GM06990 (cell line): ENCODE results near the gene LRIG2.

ENCODE experiments used
- DNase-seq: peaks from one replicate; pipeline ENCODE4 v3.0.0-alpha.2; 2011; ENCODE audit not compliant: insufficient read length; ENCODE audit errors: extremely low read depth
- H3K27me3 ChIP-seq: replicated peaks from 2 replicates; pipeline ENCODE4 v1.6.0; 2011; ENCODE audit warnings: low read length; ENCODE audit not compliant: control insufficient read depth, insufficient read depth
- H3K36me3 ChIP-seq: 2 replicates; pipeline ENCODE4 v1.5.1; 2011; ENCODE audit warnings: low read length; ENCODE audit not compliant: control insufficient read depth, insufficient read depth
- H3K4me3 ChIP-seq: replicated peaks from 2 replicates; pipeline ENCODE4 v1.5.1; 2011; ENCODE audit warnings: low read depth, mild to moderate bottlenecking, control low read depth, low read length
- CTCF ChIP-seq: IDR thresholded peaks from 2 replicates; pipeline ENCODE4 v1.5.1; 2011; ENCODE audit warnings: low read length, control low read depth, mild to moderate bottlenecking, inconsistent platforms; ENCODE audit not compliant: insufficient read depth, poor library complexity, severe bottlenecking

Gene LRIG2

GRCh38 chr1:113091988-113092594 lies 19.1 kb downstream of the LRIG2 start:
- no peak overlapping the region for H3K4me3 ChIP-seq
- DNase-seq: no peak
- H3K36me3 ChIP-seq: peaks cover 3% of the 10 kb centered on the region
- no peak for TF ChIP-seq CTCF
- no peaks in the 10 kb centered on the region for H3K27me3 ChIP-seq

GRCh38 chr1:113094506-113094905 lies 21.5 kb downstream of the LRIG2 start:
- TF ChIP-seq CTCF: no peak
- peaks cover 7% of the 10 kb centered on the region for H3K36me3 ChIP-seq
- H3K27me3 ChIP-seq: no peaks in the 10 kb centered on the region
- no peak overlapping the region for H3K4me3 ChIP-seq
- DNase-seq: no peak

- peaks cover 7% of the 10 kb centered on the region for H3K36me3 ChIP-seq
- TF ChIP-seq CTCF: no peak
- H3K27me3 ChIP-seq: no peaks in the 10 kb centered on the region
- no peak overlapping the region for H3K4me3 ChIP-seq
- DNase-seq: no peak
These were observed 22.9 kb downstream of the LRIG2 start for GRCh38 chr1:113095790-113096455.

GRCh38 chr1:113096493-113096892 lies 23.5 kb downstream of the LRIG2 start:
- DNase-seq: no peak
- TF ChIP-seq CTCF: no peak
- H3K36me3 ChIP-seq: peaks cover 7% of the 10 kb centered on the region
- no peaks in the 10 kb centered on the region for H3K27me3 ChIP-seq
- H3K4me3 ChIP-seq: no peak overlapping the region

- H3K36me3 ChIP-seq: peaks cover 8% of the 10 kb centered on the region
- no peak for TF ChIP-seq CTCF
- no peaks in the 10 kb centered on the region for H3K27me3 ChIP-seq
- no peak overlapping the region for H3K4me3 ChIP-seq
- DNase-seq: no peak
These were observed 28.6 kb downstream of the LRIG2 start for GRCh38 chr1:113101588-113101987.
